HTERT RPE-1 (cell line): ENCODE data around the gene GTF2F2.

Source experiments
- in situ Hi-C: fragments of 300-500 bp; cut with MboI; formaldehyde crosslinking; loops from 4 replicates; pipeline ENCODE4 v1.14.3; 2020; ENCODE audit warnings: low sequenced_read_pairs

GTF2F2 gene

DNA sequence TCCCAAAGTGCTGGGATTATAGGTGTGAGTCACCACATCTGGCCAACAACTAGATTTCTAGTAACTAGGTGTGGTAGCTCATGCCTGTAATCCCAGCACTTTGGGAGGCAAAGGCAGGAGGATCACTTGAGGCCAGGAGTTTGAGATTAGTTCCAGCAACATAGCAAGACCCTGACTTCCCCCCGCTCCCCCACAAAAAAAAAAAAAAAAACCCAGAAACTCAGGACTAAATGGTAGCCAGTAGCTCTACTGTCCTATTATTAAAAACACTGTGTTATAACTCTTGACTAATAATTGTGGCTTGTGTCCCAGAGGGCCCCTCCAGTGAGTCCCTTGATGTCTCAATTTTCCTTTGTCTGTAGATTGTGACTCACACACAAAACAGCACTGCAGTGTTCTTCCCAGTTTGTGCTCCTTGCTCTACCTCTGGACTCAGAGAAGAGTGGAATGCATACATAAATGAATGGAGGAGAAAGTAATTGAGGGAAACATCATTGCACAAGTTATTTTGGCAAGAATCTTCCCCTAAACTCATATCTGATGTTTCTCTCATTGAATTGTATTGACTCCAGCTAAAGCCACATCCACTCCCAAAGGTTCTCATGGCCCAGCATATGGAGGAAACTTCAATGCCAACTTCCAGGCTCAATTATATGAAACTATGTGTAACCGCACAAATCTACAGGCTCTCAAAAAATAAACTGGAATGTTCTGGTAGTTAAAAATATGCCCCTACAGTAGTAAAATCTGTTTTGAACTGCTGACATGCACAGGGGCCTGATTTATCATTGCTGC is 211.9 kb downstream of the GTF2F2 start:
- in situ Hi-C loops = no loop called here

DNA sequence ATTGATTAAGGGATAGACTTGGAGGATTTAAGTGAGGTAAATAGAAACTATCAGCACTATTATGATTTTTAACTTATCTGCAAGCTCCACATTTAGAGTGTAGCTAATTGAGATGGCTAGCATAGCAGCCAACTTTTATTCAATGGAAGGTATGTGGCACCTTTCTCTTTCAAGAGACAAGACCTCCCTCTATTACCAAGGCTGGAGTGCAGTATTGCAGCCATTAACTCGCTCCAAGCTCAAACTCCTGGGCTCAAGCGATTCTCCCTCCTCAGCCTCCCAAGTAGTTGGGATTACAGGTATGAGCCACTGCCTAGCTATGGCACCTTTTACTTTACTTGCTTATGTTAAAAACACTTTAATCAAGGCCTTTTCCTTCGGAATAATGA is 212.5 kb downstream of the GTF2F2 start:
- in situ Hi-C loops = no loop called here

DNA sequence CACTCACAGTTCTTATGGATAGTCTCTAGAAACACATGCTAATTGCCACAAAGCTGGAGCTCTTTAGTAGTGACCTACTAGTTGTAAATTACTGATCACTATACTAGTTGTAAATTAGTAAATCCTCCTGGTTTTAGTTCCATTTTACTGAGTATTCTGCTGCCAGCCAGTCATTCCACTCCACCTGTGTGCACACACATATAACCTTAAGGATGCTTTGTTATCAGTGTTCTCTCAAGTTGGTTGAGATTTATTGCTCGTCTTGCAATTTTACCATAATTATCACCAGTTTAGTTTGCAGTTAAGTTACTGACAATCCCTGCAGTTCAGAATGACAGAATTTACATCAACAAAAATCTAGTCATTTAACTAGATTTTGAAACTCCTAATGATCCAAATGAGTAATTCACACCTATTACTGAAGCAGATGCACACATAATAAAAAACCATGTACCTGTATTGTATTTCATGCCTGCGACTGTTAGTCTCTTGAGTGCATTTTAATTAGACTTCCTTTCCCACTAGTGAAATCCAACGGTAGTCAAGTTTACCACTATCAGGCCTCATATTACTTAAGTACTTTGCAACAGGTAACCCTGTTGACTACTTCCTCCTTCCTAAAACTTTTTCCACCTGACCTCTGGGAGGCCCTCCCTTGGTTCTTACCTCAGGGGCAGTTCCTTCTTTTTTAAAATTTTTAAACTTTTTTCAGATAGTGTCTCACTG is 213.1 kb downstream of the GTF2F2 start:
- in situ Hi-C loops = no loop called here
